ENCODE data around the gene DMRTC2.

Gene DMRTC2

DNA sequence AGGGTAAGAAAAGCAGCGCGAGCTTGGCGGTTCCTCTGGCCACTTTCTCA, at the start of gene DMRTC2:
TSS of gene DMRTC2 (plus strand) at position 42 of the 50 bp plus-strand sequence. CDS start 2,387 bp downstream, outside the sequence.
- DNase-seq, result no peak

DNA sequence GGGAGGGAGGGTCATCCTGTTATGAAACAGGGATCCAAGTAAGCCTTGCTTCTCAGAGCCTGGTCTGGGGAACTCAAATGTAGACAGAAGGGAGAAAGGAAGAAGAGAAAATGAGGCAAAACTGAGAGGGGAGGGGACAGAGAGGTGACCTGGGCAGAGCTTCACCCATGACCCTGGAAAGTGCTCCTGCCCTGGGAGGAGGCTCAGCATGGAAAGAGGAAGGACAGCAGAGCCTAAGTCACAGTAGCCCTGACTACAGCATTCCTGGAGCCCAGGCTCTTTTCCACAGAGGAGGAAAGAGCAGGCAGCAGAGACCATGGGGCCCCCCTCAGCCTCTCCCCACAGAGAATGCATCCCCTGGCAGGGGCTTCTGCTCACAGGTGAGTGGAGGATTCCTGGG, 48.5 kb upstream of the DMRTC2 start, which contains the start of gene CEACAM3:
TSS of gene CEACAM3 (plus strand) at position 226 of the 400 bp plus-strand sequence. CDS start at position 317, 91 bp downstream.
- no peak for DNase-seq

DNA sequence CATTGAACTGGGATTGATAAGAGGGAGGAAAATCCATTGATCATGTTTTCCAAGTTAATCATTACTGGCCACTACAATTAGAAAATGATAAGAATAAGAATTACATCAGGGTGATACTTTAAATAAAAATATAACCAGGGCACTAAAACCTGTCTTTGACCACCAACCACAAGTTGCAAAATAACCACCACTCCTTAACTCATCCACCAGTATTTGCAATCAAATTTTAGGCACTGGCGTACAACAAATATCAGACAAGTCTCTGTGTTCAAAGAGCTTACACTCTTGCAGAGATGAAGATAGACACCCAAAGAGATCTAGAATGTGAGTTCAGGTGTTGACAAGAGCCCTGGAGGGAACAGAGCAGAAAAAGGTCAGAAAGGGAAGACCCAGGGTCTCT, 47.9 kb upstream of the DMRTC2 start:
- DNase-seq, result no peak

DNA sequence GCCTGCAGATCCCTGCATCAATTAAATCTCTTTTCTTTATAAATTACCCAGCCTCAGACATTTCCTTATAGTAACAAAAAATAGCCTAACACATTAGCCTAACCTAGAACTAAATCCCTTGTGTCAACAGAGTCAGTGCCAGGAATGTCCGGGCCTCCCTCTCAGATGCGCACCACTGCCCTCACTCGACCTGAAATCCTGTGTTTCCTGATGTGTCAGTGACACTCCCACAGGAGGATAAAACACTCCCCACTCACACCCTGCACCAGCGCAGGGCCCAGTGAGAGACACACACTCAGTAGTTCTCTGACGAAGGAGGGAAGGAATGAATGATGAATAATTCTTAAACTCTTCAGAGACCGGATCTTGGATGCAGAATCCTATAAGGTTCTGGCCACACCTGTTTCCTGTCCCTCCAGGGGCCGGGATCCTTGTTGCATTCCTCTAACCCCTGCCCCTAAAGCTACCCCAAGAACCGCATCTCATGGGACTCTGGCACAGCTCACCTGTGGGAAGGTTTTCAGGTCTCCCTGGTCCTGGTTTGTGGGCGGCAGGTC, 45.3 kb upstream of the DMRTC2 start:
- no peak for DNase-seq

DNA sequence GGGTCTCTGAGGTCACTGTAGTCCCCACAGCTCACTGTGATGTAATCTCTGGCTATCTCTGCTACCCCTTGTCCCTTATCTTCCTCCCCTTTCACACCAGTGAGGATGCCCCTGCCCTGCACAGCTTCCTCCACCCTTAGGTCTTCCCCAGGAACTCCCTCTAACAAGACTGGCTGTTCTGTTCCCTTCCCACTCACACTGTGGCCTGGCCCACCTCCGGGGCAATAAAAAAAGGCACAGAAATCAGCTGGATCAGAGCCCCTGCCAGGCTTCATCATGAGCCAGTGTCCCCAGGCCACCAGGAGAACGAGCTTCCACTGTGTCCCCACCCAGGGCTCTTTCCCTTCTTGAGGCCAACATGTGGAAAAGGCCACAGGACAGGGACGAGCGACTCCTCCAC, 43.8 kb upstream of the DMRTC2 start:
- DNase-seq, result no peak

DNA sequence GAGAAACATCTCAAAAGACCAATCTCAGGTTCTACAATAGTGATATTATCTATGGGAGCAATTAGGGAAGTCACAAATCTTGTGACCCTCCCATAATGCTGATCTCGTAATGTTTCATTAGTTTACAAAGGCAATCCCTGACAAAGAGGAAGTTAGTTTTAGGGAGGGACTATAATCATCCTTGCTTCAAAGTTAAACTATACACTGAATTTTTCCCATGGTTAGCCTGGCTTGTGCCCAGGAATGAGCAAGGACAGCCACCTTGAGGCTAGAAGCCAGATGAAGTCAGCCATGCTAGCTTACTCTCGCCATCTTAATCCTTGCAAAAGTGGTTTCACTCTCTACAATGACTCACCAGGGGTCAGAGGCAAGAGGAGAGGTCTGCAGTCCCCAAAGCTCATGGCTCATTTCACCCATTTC, 43.0 kb upstream of the DMRTC2 start:
- no peak for DNase-seq

DNA sequence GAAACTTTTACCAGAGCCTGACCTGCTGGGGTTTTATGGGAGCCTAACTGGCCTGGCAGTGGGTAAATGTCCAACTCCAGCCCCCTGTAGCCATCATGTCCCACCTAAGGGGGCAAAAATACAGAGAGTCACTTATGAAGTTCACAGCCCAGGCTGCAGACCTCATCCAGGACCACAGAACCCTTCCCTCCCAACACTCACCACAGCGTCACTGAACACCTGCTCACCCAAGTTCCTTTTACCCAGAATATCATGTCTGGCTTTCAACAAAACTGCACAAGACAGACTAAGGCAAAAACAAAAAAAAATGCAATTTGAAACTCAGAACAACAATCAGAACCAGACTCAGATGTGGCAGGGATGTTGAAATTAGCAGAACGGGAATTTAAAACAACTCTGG, 42.1 kb upstream of the DMRTC2 start:
- DNase-seq, result no peak

DNA sequence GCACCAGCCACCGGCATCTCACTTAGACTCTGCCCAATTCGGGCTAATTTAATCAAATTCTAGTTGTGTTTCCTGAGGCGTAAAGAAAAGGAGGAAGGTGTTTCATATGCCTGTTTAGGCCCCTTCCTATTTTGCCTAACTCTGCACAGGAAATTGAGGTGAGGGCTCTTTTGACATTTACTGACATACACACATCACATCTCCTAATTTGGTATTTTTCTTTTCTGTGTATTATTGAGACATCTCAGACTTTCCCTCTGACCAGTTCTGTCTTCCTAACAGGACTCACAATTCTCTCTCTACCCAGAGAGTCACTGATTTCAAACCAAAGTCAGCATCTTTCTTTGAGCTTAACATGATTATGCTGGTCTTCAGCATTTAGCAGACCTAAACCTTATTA, 40.5 kb upstream of the DMRTC2 start:
- DNase-seq, result no peak

DNA sequence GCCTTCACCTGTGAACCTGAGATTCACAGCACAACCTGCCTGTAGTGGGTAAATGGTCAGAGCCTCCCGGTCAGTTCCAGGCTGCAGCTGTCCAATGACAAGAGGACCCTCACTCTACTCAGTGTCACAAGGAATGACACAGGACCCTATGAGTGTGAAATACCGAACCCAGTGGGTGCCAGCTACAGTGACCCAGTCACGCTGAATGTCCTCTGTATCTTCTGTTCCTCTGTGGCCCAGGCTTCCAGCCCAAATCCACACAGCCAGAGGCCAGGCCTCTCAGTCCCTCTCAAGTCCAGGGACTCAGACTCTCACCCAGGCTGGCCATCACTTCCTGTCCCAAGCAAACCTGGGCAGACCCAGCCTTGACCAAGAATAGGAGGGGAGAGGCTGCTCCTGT, 37.7 kb upstream of the DMRTC2 start:
- no peak for DNase-seq

DNA sequence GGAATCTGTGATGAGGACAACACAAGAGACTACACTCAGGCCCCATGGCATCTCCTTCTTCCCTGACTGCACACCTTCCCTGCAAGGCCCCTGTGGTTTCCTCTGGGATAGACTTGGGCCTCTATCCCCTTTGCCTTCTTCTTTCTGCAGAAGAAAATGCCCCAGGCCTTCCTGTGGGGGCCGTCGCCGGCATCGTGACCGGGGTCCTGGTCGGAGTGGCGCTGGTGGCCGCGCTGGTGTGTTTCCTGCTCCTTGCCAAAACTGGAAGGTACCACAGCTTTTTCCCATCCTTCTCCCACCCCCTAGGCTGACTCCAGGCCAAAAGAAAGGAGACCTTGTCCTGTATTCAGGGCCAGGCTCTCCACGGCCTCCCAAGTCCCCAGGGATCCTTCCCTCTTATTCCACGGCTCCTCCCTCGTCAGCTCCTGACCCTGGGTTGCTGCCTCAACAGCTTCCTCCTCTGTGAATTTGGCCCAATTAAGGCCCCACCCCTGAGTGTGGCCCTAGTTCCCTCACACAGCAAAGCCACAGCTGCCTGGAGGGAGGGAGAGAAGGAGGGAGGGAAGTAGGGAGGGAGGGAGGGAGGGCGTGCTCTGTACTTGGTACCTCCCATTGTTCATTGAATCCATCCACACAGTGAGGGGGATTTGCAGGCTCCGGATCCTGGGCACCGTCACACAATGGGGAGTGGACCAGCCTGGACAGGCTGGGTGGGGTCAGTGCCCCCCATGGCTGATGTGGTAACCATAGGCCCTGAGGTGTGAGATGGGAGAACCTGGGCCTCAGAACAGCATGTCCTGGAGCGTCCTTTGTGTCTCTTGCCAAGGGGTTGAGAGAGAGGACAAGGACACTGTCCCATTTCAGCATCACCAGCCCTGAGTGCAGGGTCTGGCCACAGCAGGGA, 35.9 kb upstream of the DMRTC2 start:
- DNase-seq, result no peak

DNA sequence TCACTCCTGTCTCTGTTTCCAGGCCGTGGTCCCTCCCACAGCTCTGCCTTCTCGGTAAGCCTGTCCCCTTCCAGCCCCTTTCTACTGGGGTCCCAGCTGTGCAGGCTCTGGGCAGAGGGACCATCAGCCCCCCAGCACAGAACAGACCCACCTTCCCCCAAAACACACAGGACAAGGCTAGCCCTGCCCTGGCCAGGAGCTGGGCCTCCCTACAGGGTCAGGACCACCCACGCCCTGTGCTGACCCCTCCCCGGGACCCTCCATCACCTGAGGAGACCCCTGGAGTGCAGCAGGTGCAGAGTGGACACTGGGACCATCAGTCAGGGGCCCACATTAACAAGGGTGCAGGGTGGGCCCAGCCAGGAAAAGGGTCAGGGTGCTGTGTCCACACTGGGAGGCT, 34.5 kb upstream of the DMRTC2 start:
- no peak for DNase-seq

DNA sequence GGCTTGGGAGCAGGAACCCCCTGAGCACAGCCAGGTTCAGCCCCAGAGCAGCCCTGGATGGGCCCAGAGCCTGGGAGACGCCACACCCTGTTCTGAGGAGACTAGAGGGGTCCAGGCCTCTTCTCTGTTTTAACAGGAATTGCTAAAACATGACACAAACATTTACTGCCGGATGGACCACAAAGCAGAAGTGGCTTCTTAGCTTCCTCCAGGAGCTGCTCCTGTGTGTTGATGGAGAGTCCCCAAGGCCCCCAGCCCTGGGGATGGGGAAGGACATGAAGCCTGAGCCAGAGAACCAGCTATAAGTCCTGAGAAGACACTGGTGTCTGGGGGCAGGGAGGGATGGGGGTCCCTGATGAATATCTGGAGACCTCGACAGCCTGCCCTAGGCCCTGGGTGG, 33.8 kb upstream of the DMRTC2 start:
- DNase-seq, result no peak

DNA sequence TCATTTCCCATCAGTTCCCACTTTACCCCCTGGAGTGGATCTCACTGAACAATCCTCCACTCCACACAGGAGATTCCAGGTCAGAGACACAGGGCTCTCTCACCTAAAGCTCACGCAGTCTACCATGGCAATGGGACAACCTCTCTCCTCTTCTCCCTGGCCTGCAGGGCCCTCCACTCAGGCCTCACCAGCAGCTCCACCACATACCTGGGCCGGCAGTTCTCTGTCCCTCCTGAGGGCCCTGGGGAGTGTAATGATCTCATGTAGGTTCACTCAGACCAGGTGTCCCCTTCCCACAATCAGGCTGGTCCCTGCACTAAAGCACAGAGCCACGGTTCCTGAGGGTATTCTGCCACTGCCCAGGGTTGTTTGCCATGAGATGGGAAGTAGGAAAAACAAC, 32.9 kb upstream of the DMRTC2 start:
- DNase-seq, result no peak

DNA sequence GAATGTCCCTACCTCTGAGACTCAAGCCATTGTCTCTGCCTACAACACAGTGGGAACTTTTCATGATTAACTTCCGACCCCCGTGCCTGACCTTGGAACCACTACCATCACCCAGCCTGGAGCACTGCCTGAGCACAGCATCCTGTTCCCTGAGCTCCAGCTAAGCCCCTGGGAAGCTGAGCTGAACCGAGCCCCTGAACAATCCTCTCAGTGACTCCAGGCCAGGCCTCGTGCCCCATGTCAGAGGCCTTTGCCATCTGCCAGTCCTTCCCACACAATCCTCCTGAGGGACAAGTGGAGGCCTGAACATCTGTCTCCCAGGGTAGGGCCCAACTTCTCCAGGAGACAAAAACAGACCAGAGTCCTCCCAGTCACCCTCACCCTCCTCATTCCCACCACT, 30.9 kb upstream of the DMRTC2 start:
- DNase-seq, result no peak

DNA sequence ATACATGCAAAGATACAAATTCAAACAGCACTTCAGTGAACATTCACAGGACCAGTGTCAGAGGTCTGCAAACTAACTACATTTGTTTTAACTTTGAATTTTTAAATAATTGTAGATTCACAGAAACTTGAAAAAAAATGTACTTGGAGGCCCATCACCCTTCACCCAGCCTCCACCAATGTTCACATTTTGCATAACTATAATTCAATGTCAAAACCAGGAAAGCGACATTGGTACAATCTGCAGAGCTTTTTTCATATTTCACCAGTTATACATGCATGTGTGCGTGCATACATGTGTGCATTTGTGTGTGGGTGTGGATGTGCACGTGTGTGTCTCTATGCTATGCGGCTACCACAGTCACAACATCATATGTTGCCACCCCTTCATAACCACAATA, 29.5 kb upstream of the DMRTC2 start:
- no peak for DNase-seq

DNA sequence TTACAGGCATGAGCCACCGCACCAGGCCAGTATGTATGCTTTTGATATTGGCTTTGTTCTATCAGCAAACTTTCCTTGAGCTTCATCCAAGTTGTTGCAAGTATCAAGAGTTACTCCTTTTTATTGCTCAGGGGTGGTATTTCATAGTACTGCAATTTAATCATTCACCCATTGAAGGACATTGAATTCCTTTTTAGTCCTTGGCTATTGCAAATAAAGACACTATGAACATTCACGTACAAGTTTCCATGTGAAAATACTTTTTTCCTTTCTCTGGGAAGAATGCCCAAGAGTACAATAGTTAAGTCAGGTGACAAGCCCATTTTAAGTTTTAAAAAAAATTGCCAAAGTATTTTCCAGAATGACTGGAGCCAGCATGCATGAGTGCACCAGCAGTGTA, 28.1 kb upstream of the DMRTC2 start:
- DNase-seq, result no peak

DNA sequence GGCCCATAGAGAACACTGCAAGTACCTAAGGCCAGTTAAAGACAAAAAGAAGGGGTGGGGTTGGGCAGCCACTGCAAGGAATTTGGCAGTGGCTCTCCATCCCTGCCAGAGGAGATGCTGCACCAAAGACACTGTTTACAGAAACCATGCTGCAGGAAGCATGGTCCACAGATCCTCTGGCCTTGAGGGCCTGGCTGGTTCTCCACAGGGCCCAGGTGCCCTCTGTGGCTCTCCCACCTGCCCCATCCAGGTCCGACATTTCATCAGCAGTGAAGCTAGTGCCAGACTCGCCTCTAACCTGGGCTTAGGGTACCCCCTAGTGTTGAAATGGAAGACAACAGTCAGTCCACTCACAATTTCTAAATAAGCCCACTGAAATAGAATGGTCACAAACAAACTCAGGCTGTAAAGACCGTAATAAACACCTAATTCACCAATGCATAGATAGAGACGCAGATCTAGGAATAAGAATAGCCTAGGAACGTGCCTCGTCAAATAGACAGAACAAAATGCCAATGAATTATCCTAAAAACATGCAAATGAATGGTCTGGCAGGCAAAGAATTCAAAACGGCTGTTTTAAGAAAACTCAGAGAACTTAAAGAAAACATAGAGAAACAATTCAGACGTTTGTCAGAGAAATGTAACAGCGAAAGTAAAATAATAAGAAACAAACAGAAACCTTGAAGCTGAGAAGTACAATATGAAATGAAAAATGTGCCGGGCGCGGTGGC, 23.7 kb upstream of the DMRTC2 start:
- peak; percentile 59 for DNase-seq

DNA sequence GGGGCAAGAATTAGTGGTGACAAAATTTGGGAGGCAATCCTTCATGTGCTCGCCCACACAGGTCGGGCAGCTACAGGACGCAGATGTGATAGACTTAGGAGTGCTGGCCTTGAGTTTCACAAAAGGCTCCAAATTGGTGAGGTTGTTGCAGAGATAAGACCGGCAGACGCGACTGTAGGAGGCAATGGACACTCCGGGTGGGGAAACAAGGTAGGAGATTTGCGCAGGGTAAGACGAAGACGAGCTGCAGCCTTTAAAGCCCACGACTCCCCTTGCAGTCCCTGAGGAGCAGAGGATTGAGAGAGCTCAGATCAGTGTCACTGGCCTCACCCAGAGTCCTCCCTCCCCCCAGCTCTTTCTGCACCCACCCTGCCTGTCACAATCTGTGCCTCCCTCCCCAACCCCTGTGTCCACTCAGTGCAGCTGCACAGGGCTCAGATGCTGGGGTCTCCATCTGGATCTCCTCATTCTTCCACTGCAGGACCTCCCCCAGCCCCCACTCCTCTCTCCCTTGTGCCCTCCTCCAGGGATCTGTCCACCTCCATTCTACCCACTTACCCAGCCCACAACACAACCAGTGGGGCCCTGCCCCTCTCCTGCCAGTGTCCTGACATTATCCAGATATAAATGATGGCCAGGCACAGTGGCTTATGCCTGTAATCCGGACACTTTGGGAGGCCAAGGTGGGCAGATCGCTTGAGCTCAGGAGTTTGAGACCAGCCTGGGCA, 6.7 kb upstream of the DMRTC2 start:
- DNase-seq, result no peak

DNA sequence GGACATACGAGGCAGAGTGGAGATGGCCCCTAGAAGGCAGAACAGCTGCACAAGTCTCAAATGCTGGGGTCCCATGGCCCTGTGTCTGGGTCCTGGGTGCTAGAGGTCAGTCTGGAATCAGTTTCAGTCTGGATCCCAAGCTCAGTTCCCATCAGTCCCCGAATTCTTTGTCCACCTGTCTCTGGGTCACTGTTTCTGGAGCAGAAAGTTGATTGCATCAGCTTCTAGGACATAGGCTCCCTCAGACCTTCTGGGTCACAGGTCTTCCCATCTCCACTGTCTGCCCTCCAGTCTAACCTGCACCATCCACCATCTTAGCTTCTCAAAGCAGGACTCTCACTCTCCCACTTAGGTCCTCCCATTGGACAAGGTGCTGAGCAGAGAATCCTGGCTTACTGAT, 5.6 kb upstream of the DMRTC2 start:
- no peak for DNase-seq

DNA sequence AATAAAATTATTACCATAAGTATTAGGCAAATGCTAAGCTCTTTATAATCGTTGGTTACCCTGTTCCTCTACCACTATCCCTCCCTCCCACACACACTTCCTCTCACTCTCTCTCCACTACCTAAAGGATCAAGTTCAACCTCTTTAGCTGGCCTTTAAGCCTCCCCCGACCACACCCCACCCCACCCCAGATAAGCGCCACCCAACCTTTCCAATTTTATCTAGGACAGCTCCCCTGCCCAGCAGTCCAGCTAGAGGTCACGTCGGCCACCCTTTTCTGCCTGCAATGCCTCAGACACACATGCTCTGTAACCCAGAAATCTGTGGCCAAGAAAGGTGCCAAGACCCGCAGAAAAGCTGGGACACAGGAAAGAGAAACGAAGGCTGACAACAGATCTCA, 1.5 kb upstream of the DMRTC2 start:
- DNase-seq, result no peak

DNA sequence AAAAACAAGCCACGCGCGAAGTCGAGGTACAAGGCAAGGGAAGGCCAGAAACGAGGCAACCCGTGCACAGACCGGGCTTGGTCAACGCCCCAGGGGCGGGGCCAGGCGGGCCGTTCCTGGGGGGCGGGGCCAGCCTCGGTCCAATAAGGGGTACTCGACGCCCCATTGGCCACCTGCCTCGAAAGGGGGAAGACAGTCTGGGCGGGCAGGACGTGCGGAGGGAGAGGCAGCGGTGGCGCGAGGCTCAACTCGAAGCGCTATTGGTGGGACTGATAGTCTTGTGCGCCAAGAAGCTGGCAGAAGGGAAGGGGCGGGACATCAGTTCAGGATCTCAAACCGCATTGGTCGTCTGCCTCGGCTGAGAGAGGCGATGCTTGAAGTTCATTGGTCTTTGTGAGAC, 241 bp upstream of the DMRTC2 start, which contains the start of gene LYPD4:
TSS of gene LYPD4 (minus strand) at position 83 of the 400 bp plus-strand sequence. CDS start 5,398 bp downstream, outside the sequence.
- DNase-seq, result no peak

DNA sequence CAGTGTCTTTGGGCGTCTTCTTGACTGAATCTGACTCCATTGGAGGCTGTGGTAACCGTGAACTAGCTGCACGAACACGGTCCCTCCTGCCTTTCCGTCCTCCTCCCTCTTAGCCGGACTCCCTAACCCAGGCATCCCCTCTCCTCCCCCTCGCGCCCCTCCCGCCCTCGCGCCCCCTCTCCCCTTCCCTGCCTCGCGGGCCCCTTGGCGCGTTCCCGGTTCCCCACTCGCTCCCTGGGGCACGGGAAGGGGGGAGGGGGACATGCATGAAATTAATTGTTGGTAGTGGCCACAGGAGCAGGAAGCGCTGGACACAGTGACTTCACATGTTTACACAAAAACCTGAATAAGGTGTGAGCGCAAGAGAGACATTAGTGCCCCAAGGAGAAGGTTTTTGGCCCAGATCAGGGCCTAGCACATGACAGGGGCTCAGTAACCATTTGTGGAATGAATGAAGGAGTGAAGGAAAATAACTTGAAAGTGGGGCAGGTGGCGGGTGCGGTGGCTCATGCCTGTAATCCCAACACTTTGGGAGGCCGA, 279 bp downstream of the DMRTC2 start:
- no peak for DNase-seq

DNA sequence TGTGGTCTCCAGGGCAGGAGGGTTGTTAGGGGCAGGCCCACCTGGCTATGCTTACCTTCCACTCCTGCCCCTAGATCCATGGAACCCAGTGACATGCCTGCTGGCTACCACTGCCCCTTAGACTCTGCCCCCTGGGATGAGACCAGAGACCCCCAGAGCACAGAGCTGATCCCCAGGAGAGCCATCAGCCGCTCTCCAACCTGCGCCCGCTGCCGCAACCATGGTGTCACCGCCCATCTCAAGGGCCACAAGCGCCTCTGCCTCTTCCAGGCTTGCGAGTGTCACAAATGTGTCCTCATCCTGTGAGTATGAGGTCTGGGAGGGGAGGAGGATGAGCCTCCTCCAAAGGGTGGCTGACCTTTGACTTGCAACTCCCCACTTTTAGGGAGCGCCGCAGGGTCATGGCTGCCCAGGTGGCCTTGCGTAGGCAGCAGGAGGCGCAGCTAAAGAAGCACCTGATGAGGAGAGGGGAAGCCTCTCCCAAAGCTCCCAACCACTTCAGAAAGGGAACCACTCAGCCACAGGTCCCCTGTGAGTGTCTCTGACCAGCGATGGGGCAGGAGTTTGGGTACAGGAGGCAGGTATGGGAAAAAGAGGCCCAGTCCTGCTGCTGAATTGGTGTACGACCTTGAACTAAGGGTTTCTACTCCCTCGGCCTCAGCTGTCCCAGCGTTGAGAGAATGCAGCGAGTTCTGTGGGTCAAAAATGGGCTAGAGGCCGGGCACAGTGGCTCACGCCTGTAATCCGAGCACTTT, 2.7 kb downstream of the DMRTC2 start:
- no peak for DNase-seq
